GM19193 (cell line): Measurements from ENCODE around the gene CYP2A7.
"Not testable (repeated sequence)": the region's sequence is repeated elsewhere in the genome, so short reads cannot be mapped to it uniquely, and the experiment has no call there.

ENCODE experiments used
- POLR2A ChIP-seq: IDR thresholded peaks from 4 replicates; pipeline ENCODE4 v1.6.1; 2011; ENCODE audit not compliant: insufficient read depth, insufficient read length; ENCODE audit errors: extremely low read depth

The CYP2A7 gene

GRCh38 chr19:40862333-40862732 lies 19.7 kb downstream of the CYP2A7 start:
- no peak for TF ChIP-seq POLR2A

GRCh38 chr19:40858109-40858508 lies 23.9 kb downstream of the CYP2A7 start:
- no peak for TF ChIP-seq POLR2A

GRCh38 chr19:40850277-40850676 lies 31.8 kb downstream of the CYP2A7 start, which contains the start of gene CYP2A6:
Gene CYP2A6 (minus strand): TSS chr19:40850447. CDS start chr19:40850426, 21 bp downstream.
- TF ChIP-seq POLR2A, result not testable (repeated sequence)

GRCh38 chr19:40836754-40837429 lies 45.1 kb downstream of the CYP2A7 start:
- no peak for TF ChIP-seq POLR2A

- no peak for TF ChIP-seq POLR2A
These were observed 50.3 kb downstream of the CYP2A7 start for GRCh38 chr19:40831502-40832430.

GRCh38 chr19:40829205-40829604 lies 52.8 kb downstream of the CYP2A7 start:
- no peak for TF ChIP-seq POLR2A

- no peak for TF ChIP-seq POLR2A
These were observed 54.4 kb downstream of the CYP2A7 start for GRCh38 chr19:40827386-40828247.
